Tibial nerve (tissue), 4 donors: Measurements from ENCODE around the gene SEPTIN11. TPM values are rescaled to one million over a fixed set of nuclear protein-coding genes. Genes with fewer than 3 reads are reported as not detected.

Experiments used
- DNase-seq, 2 donors: peaks; one replicate each; pipeline ENCODE4 v3.0.0-alpha.2; 2019; ENCODE audit warnings: low spot score in 2 of 2
- H3K27ac ChIP-seq, 4 donors: fragments of 200-600 bp; sonication (generic) in 3 of 4; one replicate each; pipeline ENCODE4 v1.5.1; 2017 to 2019; ENCODE audit warnings: mild to moderate bottlenecking in 1 of 4
- H3K27me3 ChIP-seq, 2 donors: fragments of 200-600 bp; sonication (generic) in 1 of 2; one replicate each; pipeline versions ENCODE4 v1.5.1 to v1.6.0; 2017 to 2019
- H3K36me3 ChIP-seq, 3 donors: fragments of 200-600 bp; sonication (generic); one replicate each; pipeline ENCODE4 v1.5.1; 2018 to 2019
- H3K4me1 ChIP-seq, 4 donors: fragments of 200-600 bp; sonication (generic) in 3 of 4; one replicate each; pipeline ENCODE4 v1.5.1; 2017 to 2019
- H3K4me3 ChIP-seq, 4 donors: fragments of 200-600 bp; sonication (generic) in 3 of 4; one replicate each; pipeline ENCODE4 v1.5.1; 2017 to 2019; ENCODE audit warnings: mild to moderate bottlenecking in 1 of 4, moderate library complexity in 1 of 4
- H3K9me3 ChIP-seq, 4 donors: fragments of 200-600 bp; sonication (generic) in 3 of 4; one replicate each; pipeline ENCODE4 v1.5.1; 2017 to 2019
- EP300 ChIP-seq, 2 donors: sonication (generic); formaldehyde crosslinking; IDR thresholded peaks; one replicate each; pipeline ENCODE4 v1.6.1; 2017; ENCODE audit warnings: antibody characterized with exemption in 2 of 2, mild to moderate bottlenecking in 1 of 2
- POLR2A ChIP-seq, 2 donors: fragments of 450-650 bp; IDR thresholded peaks; one replicate each; pipeline ENCODE4 v1.6.1; 2017; ENCODE audit warnings: antibody characterized with exemption in 2 of 2, mild to moderate bottlenecking in 2 of 2, moderate library complexity in 2 of 2
- WGBS, 2 donors: methylation state at CpG; one replicate each; pipeline ENCODE4 v1.1.5; 2018; 5-methylcytosine and 5-hydroxymethylcytosine counted together
- total RNA-seq, 4 donors: library from RNA; depleted of rRNA; stranded (reverse); fragments of >200 nt; gene quantifications; one replicate each; pipeline ENCODE4 v1.1.0, GENCODE V29; 2016
- TF ChIP-seq, protein P1 (sequence below), 5 experiments: fragments of 200-600 bp in 3 of 5; fragments of 450-650 bp in 2 of 5; sonication (generic) in 3 of 5; IDR thresholded peaks; one replicate each; pipeline ENCODE4 v1.5.1; 2016 to 2019; ENCODE audit warnings: antibody characterized with exemption in 5 of 5, mild to moderate bottlenecking in 3 of 5, moderate library complexity in 2 of 5

SEPTIN11 gene
- total RNA-seq, 4 donors from 2014 or later, result 111 to 205 (median 176) TPM

DNA sequence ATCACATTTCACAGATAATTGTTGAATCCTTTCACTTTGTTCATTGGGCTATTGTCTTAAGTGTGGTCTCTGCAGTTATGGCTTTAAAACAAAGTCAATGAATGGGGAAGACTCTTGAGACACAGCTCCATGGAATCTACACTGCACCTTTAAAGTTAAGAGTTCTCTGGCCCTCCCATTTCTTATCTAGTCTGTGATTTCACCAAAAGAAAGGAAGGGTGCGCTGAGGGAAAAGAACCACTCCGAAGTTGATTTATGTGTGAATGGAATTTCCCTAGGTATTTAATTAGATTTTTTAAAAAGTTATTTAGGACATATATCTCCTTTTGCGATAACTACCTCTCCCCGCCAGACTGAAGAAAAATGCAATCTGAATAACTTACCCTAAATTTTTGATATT is 2.5 kb downstream of the SEPTIN11 start:
- H3K9me3 ChIP-seq, result no peaks in the 10 kb centered on the region
- 88 to 92% methylated on average over 4 of the region's 4 CpGs for WGBS, 2 donors
- no peak for DNase-seq
- H3K4me1 ChIP-seq, result peaks cover 0 to 44% (median 5%) of the 10 kb centered on the region in 4 donors
- H3K36me3 ChIP-seq, result no peaks in the 10 kb centered on the region
- H3K27ac ChIP-seq, result no peak overlapping the region
- H3K4me3 ChIP-seq, result no peak overlapping the region
- no peak for TF ChIP-seq POLR2A (IDR thresholded peaks at IDR 0.05)
- TF ChIP-seq, protein P1, sequence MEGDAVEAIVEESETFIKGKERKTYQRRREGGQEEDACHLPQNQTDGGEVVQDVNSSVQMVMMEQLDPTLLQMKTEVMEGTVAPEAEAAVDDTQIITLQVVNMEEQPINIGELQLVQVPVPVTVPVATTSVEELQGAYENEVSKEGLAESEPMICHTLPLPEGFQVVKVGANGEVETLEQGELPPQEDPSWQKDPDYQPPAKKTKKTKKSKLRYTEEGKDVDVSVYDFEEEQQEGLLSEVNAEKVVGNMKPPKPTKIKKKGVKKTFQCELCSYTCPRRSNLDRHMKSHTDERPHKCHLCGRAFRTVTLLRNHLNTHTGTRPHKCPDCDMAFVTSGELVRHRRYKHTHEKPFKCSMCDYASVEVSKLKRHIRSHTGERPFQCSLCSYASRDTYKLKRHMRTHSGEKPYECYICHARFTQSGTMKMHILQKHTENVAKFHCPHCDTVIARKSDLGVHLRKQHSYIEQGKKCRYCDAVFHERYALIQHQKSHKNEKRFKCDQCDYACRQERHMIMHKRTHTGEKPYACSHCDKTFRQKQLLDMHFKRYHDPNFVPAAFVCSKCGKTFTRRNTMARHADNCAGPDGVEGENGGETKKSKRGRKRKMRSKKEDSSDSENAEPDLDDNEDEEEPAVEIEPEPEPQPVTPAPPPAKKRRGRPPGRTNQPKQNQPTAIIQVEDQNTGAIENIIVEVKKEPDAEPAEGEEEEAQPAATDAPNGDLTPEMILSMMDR (IDR thresholded peaks at IDR 0.05), result no peak
- no peak for TF ChIP-seq EP300 (IDR thresholded peaks at IDR 0.05)
- no peaks in the 10 kb centered on the region for H3K27me3 ChIP-seq

DNA sequence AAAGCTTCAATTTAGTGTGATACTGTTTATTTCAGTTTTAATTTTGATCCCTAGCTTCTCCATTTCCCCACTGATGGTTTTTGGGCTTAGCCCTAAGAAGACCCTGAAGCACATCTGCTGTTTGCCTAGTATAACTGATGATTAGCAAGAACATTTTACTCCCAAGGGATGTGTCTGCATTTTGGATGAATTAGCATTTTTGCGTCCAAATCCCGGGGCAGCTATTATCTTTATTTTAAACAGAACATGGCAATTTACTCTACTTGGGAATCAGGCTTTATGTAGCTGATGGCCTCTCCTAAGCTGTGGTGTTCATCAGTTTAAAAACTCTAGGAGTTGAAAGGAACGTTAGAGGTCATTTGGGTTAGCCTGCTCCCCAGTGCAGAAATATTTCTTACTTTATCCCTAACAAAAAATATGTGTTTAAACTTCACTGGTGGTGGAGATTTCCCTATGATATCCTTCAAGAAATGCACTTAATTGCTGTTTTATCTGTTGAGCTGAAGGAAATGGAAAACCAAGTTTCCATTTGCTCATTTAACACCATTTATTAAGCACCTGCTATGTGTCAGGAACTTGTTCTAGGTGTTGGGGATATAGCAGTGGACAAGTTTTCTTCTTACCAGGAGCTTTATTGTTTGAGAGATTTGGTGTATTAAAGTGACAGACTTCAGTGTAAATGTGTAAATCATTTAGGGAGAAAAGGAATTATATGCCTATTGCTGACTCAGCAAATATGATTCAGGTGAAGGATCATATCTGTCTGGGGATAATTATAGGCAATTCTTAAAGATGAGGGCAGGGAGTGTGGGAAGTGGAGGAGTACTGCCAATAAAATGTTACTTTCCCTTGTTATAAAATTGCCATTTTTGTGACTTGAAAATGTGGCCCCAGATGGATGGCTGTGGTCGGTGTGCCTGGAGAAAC is 3.4 kb downstream of the SEPTIN11 start:
- H3K27me3 ChIP-seq, result no peaks in the 10 kb centered on the region
- H3K36me3 ChIP-seq, result no peaks in the 10 kb centered on the region
- no peaks in the 10 kb centered on the region for H3K9me3 ChIP-seq
- H3K27ac ChIP-seq, result no peak overlapping the region
- peaks cover 0 to 39% (median 6%) of the 10 kb centered on the region in 4 donors for H3K4me1 ChIP-seq
- DNase-seq, result no peak
- 62 to 75% methylated on average over 4 of the region's 4 CpGs for WGBS, 2 donors
- TF ChIP-seq, protein P1 (IDR thresholded peaks at IDR 0.05), result no peak
- no peak for TF ChIP-seq EP300 (IDR thresholded peaks at IDR 0.05)
- TF ChIP-seq POLR2A (IDR thresholded peaks at IDR 0.05), result no peak
- H3K4me3 ChIP-seq, result no peak overlapping the region

DNA sequence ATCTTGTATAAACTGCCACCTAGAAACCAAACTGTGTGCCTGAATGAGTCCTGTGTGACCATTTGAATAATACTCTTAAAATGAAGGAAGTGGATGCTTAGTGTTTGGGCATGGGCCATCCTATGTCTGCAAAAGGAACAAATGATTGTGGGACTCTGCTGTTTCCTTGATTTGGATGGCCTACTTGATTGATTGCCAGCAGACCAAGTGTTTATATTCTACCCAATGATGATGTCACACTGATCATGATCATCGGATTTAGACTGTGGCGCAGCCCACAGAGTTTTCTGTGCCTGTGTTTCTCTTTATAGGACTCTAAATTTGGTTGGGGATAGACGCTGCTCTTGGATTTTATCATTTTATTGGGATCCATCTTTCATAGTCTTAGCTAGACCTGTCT is 4.4 kb downstream of the SEPTIN11 start:
- peaks cover 0 to 31% (median 6%) of the 10 kb centered on the region in 4 donors for H3K4me1 ChIP-seq

DNA sequence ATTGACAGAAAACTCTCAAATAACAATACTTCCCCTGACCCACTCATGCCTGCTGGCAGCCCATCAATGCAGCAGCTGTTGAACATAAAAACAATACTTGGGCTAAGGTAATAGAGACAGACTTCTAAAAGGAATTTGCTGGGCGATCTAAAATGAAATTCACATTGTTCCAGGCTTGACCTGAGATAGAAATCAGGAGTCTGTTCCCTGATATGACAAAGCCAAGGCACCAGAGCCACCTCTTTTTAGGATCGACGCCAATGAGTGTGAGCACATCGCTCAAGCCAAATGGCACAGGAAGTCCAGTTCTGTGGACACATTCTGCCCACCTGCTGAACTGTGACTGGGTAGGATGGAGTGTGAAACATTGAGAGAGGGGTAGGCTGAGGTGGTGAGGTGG is 4.9 kb downstream of the SEPTIN11 start:
- DNase-seq, result no peak
- no peaks in the 10 kb centered on the region for H3K9me3 ChIP-seq
- no peaks in the 10 kb centered on the region for H3K36me3 ChIP-seq
- TF ChIP-seq, protein P1 (IDR thresholded peaks at IDR 0.05), result no peak
- no peak for TF ChIP-seq EP300 (IDR thresholded peaks at IDR 0.05)
- no peak for TF ChIP-seq POLR2A (IDR thresholded peaks at IDR 0.05)
- 75 to 88% methylated on average over 4 of the region's 4 CpGs for WGBS, 2 donors
- no peaks in the 10 kb centered on the region for H3K27me3 ChIP-seq
- H3K4me3 ChIP-seq, result no peak overlapping the region
- peaks cover 0 to 31% (median 6%) of the 10 kb centered on the region in 4 donors for H3K4me1 ChIP-seq
- H3K27ac ChIP-seq, result no peak overlapping the region

More for the DNA sequence above, 4.4 kb downstream of the SEPTIN11 start:
- H3K27me3 ChIP-seq, result no peaks in the 10 kb centered on the region
- H3K27ac ChIP-seq, result no peak overlapping the region
- H3K36me3 ChIP-seq, result no peaks in the 10 kb centered on the region
- WGBS, 2 donors, result 81 to 82% methylated on average over 3 of the region's 3 CpGs
- no peak for TF ChIP-seq POLR2A (IDR thresholded peaks at IDR 0.05)
- no peak for TF ChIP-seq EP300 (IDR thresholded peaks at IDR 0.05)
- TF ChIP-seq, protein P1 (IDR thresholded peaks at IDR 0.05), result no peak
- no peak for DNase-seq
- no peaks in the 10 kb centered on the region for H3K9me3 ChIP-seq
- H3K4me3 ChIP-seq, result no peak overlapping the region

DNA sequence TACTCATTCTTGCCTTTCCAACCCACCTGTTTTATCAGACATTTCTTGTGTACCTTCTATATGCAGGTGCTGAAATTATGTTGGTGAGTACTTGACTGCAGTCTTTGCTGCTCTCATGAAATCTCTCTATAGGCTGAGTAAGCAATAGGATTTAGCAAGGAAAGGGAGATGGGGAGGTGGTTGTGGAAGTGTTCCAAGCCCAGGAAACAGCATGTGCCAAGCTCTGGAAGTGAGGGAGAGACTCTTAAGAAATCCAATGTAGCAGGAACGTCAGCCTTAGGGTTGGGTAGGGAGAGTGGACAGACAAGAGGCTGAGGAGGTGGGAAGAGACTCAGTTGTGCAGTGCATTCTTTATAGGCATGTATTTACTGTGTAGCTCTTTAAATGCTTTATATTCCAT is 5.6 kb downstream of the SEPTIN11 start:
- no peak overlapping the region for H3K4me3 ChIP-seq
- no peaks in the 10 kb centered on the region for H3K9me3 ChIP-seq
- no peak for DNase-seq
- no peaks in the 10 kb centered on the region for H3K27me3 ChIP-seq
- peaks cover 0 to 36% (median 6%) of the 10 kb centered on the region in 4 donors for H3K4me1 ChIP-seq
- H3K27ac ChIP-seq, result no peak overlapping the region
- no peaks in the 10 kb centered on the region for H3K36me3 ChIP-seq
- TF ChIP-seq POLR2A (IDR thresholded peaks at IDR 0.05) (no peak), EP300 (IDR thresholded peaks at IDR 0.05) (no peak)
- TF ChIP-seq, protein P1 (IDR thresholded peaks at IDR 0.05), result no peak
- 36 to 43% methylated on average over 1 of the region's 1 CpG for WGBS, 2 donors
